HCT116 (cell line): ENCODE data around the gene RGP1.

ENCODE experiments used
- CTCF ChIP-seq, 3 experiments: fragments of 200-600 bp in 1 of 3; sonication (generic) in 1 of 3; IDR thresholded peaks in 2 of 3; conservative IDR thresholded peaks in 1 of 3; 2 replicates each; pipeline ENCODE4 v1.5.1; 2012 to 2017; ENCODE audit warnings: low read depth in 2 of 3, low read length in 2 of 3, antibody characterized with exemption in 1 of 3, borderline replicate concordance in 1 of 3, control low read depth in 1 of 3, mild to moderate bottlenecking in 1 of 3, mixed read lengths in 1 of 3, mixed run types in 1 of 3, moderate library complexity in 1 of 3; ENCODE audit not compliant: insufficient read depth in 1 of 3
- FOSL1 ChIP-seq: IDR thresholded peaks from 2 replicates; pipeline ENCODE4 v1.6.1; 2012; ENCODE audit warnings: low read depth
- MAX ChIP-seq: IDR thresholded peaks from 2 replicates; pipeline ENCODE4 v1.6.1; 2012
- POLR2A ChIP-seq: IDR thresholded peaks from 2 replicates; pipeline ENCODE4 v1.7.0; 2011; ENCODE audit warnings: borderline replicate concordance; ENCODE audit not compliant: insufficient read depth, insufficient read length; ENCODE audit errors: extremely low read depth
- POLR2AphosphoS5 ChIP-seq: IDR thresholded peaks from 2 replicates; pipeline ENCODE4 v1.6.1; 2011; ENCODE audit warnings: mild to moderate bottlenecking, low read depth, low read length, moderate library complexity
- REST ChIP-seq: IDR thresholded peaks from 2 replicates; pipeline ENCODE4 v1.6.1; 2012; ENCODE audit warnings: low read depth

DNA sequence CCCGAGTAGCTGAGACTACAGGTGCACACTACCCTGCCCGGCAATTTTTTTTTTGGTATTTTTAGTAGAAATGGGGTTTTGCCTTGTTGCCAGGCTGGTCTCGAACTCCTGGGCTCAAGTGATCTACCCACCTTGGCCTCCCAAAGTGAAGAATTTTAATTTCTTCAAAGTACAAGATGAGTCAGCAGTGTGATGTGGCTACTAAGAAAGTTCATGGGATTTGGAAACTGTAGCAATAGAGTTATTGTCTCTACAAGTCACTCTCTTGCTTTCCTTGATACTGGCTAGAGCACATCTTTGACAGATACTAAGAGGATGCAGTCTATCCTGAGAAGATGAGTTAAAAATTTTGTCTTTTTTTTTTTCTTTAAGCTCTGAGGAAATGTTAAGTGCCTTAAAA is 15.0 kb upstream of the RGP1 start:
- no peak for TF ChIP-seq POLR2AphosphoS5
- TF ChIP-seq MAX = no peak
- no peak for TF ChIP-seq REST
- no peak for TF ChIP-seq FOSL1
- TF ChIP-seq CTCF (IDR thresholded peaks at IDR 0.05 in 2 of 3, conservative IDR thresholded peaks at IDR 0.05 in 1 of 3; ENCODE audit: borderline replicate concordance in 1 of 3, insufficient read depth in 1 of 3, low read depth in 2 of 3, low read length in 2 of 3) = no peak
- TF ChIP-seq POLR2A = no peak
